GM23338 (cell line): ENCODE data around the gene ARID1B. TPM values are rescaled to one million over a fixed set of nuclear protein-coding genes. Genes with fewer than 3 reads are reported as not detected.
A peak's percentile ranks its signal among the peaks of the same experiment; 100 is the strongest.

Source experiments
- ATAC-seq: fragments of 200-7000 bp; cut with Tn5 transposase; 3 replicates; pipeline ENCODE4 v1.9.1; 2020
- DNase-seq: peaks from one replicate; pipeline ENCODE4 v3.0.0-alpha.2; 2015; ENCODE audit warnings: low spot score
- H2AFZ ChIP-seq: fragments of 200-600 bp; sonication (generic); 2 replicates; pipeline ENCODE4 v1.8.0; 2016; ENCODE audit warnings: antibody characterized with exemption, mild to moderate bottlenecking, moderate library complexity
- H3F3A ChIP-seq: fragments of 200-600 bp; sonication (generic); replicated peaks from 2 replicates; pipeline ENCODE4 v1.8.0; 2017; ENCODE audit warnings: antibody characterized with exemption, mixed run types, low read depth
- H3K27ac ChIP-seq: fragments of 200-600 bp; sonication (generic); 2 replicates; pipeline ENCODE4 v1.6.1; 2016; ENCODE audit warnings: low read depth
- H3K27me3 ChIP-seq: fragments of 200-600 bp; sonication (generic); 2 replicates; pipeline ENCODE4 v1.8.0; 2016; ENCODE audit warnings: mild to moderate bottlenecking, mixed run types, moderate library complexity; ENCODE audit not compliant: insufficient read depth
- H3K36me3 ChIP-seq: fragments of 200-600 bp; sonication (generic); 2 replicates; pipeline ENCODE4 v1.8.0; 2016; ENCODE audit warnings: mild to moderate bottlenecking; ENCODE audit not compliant: insufficient read depth
- H3K4me1 ChIP-seq: fragments of 200-600 bp; sonication (generic); 2 replicates; pipeline ENCODE4 v1.8.0; 2016; ENCODE audit warnings: mild to moderate bottlenecking, moderate library complexity; ENCODE audit not compliant: insufficient read depth
- H3K4me2 ChIP-seq: fragments of 200-600 bp; sonication (generic); 2 replicates; pipeline ENCODE4 v1.7.1; 2017; ENCODE audit warnings: mixed run types
- H3K4me3 ChIP-seq: fragments of 200-600 bp; sonication (generic); 2 replicates; pipeline ENCODE4 v1.6.1; 2016; ENCODE audit warnings: mixed run types
- H3K79me2 ChIP-seq: fragments of 200-600 bp; sonication (generic); replicated peaks from 2 replicates; pipeline ENCODE4 v1.8.0; 2017; ENCODE audit warnings: mild to moderate bottlenecking; ENCODE audit not compliant: insufficient read depth
- H3K9me2 ChIP-seq: fragments of 200-600 bp; sonication (generic); 2 replicates; pipeline ENCODE4 v1.8.0; 2017; ENCODE audit not compliant: insufficient read depth
- H4K20me1 ChIP-seq: fragments of 200-600 bp; sonication (generic); replicated peaks from 2 replicates; pipeline ENCODE4 v1.8.0; 2017; ENCODE audit warnings: mild to moderate bottlenecking; ENCODE audit not compliant: insufficient read depth
- H3K27ac Mint-ChIP-seq: 2 replicates; pipeline ENCODE4 v1.8.0; 2020; ENCODE audit warnings: inconsistent platforms, mild to moderate bottlenecking, moderate library complexity, mixed read lengths
- H3K27me3 Mint-ChIP-seq: 3 replicates; pipeline ENCODE4 v1.8.0; 2022; ENCODE audit warnings: low read depth, mild to moderate bottlenecking, moderate library complexity, mixed read lengths, inconsistent platforms; ENCODE audit not compliant: insufficient read depth, poor library complexity
- H3K36me3 Mint-ChIP-seq: 3 replicates; pipeline ENCODE4 v1.8.0; 2021; ENCODE audit warnings: low read depth, mild to moderate bottlenecking, inconsistent platforms, moderate library complexity, mixed read lengths
- H3K4me1 Mint-ChIP-seq: 3 replicates; pipeline ENCODE4 v1.8.0; 2020; ENCODE audit warnings: mild to moderate bottlenecking, inconsistent platforms, mixed read lengths
- H3K4me3 Mint-ChIP-seq: 3 replicates; pipeline ENCODE4 v1.8.0; 2021; ENCODE audit warnings: moderate library complexity, mild to moderate bottlenecking, inconsistent platforms, mixed read lengths
- H3K9me3 Mint-ChIP-seq: 3 replicates; pipeline ENCODE4 v1.8.0; 2020; ENCODE audit warnings: moderate library complexity, mild to moderate bottlenecking, inconsistent platforms, mixed read lengths
- EZH2phosphoT487 ChIP-seq: fragments of 200-600 bp; sonication (generic); IDR thresholded peaks from one replicate; pipeline ENCODE4 v1.8.1; 2018; ENCODE audit warnings: antibody characterized with exemption; ENCODE audit not compliant: unreplicated experiment
- POLR2AphosphoS5 ChIP-seq: IDR thresholded peaks from 2 replicates; pipeline ENCODE4 v1.6.1; 2016; ENCODE audit warnings: antibody characterized with exemption, low read depth
- STAT1 ChIP-seq: IDR thresholded peaks from one replicate; pipeline ENCODE4 v1.6.1; 2016; ENCODE audit warnings: antibody characterized with exemption; ENCODE audit not compliant: unreplicated experiment
- ZNF114 ChIP-seq: fragments of 250-450 bp; sonication (Bioruptor Pico); IDR thresholded peaks from 2 replicates; pipeline ENCODE4 v1.5.0; 2020; ENCODE audit warnings: mild to moderate bottlenecking, moderate library complexity
- ZNF331 ChIP-seq: fragments of 250-450 bp; sonication (Bioruptor Pico); IDR thresholded peaks from 2 replicates; pipeline ENCODE4 v1.5.0; 2020; ENCODE audit warnings: low read depth, mild to moderate bottlenecking, moderate library complexity
- polyA plus RNA-seq: library from polyadenylated mRNA; unstranded; fragments of >200 nt; fragmentation: Nextera tagmentation; extraction: Ambion mirVana; gene quantifications from 2 replicates; pipeline ENCODE4 v1.2.1, GENCODE V29; 2016
- total RNA-seq: library from RNA; depleted of rRNA; stranded (reverse); fragments of >200 nt; shearing (Covaris generic); gene quantifications from 2 replicates; pipeline ENCODE4 v1.2.3, GENCODE V29; 2014
- TF ChIP-seq, protein P1 (sequence below), 2 experiments: fragments of 200-600 bp in 1 of 2; sonication (generic) in 1 of 2; conservative IDR thresholded peaks; 2 replicates each; pipeline versions ENCODE4 v1.5.1 to v1.6.1; 2016 to 2017; ENCODE audit warnings: antibody characterized with exemption in 2 of 2, low read depth in 2 of 2, mild to moderate bottlenecking in 2 of 2, moderate library complexity in 1 of 2
- TF ChIP-seq, protein P2 (sequence below): fragments of 250-450 bp; sonication (Bioruptor Pico); IDR thresholded peaks from 2 replicates; pipeline ENCODE4 v1.5.0; 2020; ENCODE audit warnings: mild to moderate bottlenecking, moderate library complexity
- TF ChIP-seq, protein P3 (sequence below): IDR thresholded peaks from one replicate; pipeline ENCODE4 v1.6.1; 2018; ENCODE audit warnings: antibody characterized with exemption; ENCODE audit not compliant: unreplicated experiment

Gene ARID1B
- total and polyA plus RNA-seq, 2 experiments from 2014 or later: 59.3 to 72.2 TPM

- Mint-ChIP-seq H3K4me1 (peaks cover 60% of the 10 kb centered on the region), H3K36me3 (no peaks in the 10 kb centered on the region; the same call in 2 of the 3 replicates), H3K27me3 (peaks cover 4% of the 10 kb centered on the region), H3K27ac (no peak overlapping the region; the same call in 1 of the 2 replicates), H3K4me3 (0 out of 3 replicates have a peak overlapping the region, but pooled peaks have one; percentile 26), H3K9me3 (no peaks in the 10 kb centered on the region)
- H3K4me1 ChIP-seq: peaks cover 35% of the 10 kb centered on the region
- H3K4me3 ChIP-seq: no peak overlapping the region
- H2AFZ ChIP-seq: no peak overlapping the region
- no peaks in the 10 kb centered on the region for H3K9me2 ChIP-seq
- no peak for DNase-seq
- no peaks in the 10 kb centered on the region for H3F3A ChIP-seq
- H3K27me3 ChIP-seq: no peaks in the 10 kb centered on the region
- H3K79me2 ChIP-seq: peaks cover 93% of the 10 kb centered on the region
- TF ChIP-seq, protein P1, sequence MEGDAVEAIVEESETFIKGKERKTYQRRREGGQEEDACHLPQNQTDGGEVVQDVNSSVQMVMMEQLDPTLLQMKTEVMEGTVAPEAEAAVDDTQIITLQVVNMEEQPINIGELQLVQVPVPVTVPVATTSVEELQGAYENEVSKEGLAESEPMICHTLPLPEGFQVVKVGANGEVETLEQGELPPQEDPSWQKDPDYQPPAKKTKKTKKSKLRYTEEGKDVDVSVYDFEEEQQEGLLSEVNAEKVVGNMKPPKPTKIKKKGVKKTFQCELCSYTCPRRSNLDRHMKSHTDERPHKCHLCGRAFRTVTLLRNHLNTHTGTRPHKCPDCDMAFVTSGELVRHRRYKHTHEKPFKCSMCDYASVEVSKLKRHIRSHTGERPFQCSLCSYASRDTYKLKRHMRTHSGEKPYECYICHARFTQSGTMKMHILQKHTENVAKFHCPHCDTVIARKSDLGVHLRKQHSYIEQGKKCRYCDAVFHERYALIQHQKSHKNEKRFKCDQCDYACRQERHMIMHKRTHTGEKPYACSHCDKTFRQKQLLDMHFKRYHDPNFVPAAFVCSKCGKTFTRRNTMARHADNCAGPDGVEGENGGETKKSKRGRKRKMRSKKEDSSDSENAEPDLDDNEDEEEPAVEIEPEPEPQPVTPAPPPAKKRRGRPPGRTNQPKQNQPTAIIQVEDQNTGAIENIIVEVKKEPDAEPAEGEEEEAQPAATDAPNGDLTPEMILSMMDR (conservative IDR thresholded peaks at IDR 0.05; ENCODE audit: low read depth in 2 of 2): 0 out of 4 replicates have a peak, but pooled peaks of 1 of the 2 experiments have one; percentile 17
- TF ChIP-seq POLR2AphosphoS5 (no peak), ZNF331 (no peak), ZNF114 (CRISPR knock-in tag) (no peak), EZH2phosphoT487 (no peak)
- H3K36me3 ChIP-seq: no peaks in the 10 kb centered on the region
- ATAC-seq: peak; percentile 25
- H3K4me2 ChIP-seq: peak overlapping the region; percentile 8
- no peaks in the 10 kb centered on the region for H4K20me1 ChIP-seq
- H3K27ac ChIP-seq: peak overlapping the region; percentile 43; the same call in 1 of the 2 replicates
Observed at GRCh38 chr6:157001716-157002115, 224.5 kb downstream of the ARID1B start.

DNA sequence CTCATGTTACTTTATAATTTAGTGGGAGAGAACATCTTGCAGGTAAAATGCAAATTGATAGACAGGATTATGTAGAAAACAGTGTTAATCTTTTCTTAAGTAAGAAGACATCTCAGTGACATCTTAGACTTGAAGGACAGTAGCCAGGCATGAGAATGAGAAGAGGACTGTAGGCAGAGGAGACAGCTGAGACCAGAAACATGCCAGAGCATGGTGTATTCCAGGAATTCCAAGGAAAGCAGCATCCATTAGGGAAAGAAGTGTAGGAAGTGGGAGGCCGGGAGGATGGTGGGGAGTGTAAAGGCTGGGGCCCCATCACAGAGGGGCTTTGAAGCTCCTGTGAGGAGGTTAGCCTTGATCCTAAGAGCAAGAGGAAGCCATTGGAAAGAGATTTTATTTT is 225.6 kb downstream of the ARID1B start:
- DNase-seq: no peak
- H3K4me1 ChIP-seq: peaks cover 45% of the 10 kb centered on the region
- H3K27ac ChIP-seq: peak overlapping the region; percentile 82
- H2AFZ ChIP-seq: no peak overlapping the region
- TF ChIP-seq, protein P2, sequence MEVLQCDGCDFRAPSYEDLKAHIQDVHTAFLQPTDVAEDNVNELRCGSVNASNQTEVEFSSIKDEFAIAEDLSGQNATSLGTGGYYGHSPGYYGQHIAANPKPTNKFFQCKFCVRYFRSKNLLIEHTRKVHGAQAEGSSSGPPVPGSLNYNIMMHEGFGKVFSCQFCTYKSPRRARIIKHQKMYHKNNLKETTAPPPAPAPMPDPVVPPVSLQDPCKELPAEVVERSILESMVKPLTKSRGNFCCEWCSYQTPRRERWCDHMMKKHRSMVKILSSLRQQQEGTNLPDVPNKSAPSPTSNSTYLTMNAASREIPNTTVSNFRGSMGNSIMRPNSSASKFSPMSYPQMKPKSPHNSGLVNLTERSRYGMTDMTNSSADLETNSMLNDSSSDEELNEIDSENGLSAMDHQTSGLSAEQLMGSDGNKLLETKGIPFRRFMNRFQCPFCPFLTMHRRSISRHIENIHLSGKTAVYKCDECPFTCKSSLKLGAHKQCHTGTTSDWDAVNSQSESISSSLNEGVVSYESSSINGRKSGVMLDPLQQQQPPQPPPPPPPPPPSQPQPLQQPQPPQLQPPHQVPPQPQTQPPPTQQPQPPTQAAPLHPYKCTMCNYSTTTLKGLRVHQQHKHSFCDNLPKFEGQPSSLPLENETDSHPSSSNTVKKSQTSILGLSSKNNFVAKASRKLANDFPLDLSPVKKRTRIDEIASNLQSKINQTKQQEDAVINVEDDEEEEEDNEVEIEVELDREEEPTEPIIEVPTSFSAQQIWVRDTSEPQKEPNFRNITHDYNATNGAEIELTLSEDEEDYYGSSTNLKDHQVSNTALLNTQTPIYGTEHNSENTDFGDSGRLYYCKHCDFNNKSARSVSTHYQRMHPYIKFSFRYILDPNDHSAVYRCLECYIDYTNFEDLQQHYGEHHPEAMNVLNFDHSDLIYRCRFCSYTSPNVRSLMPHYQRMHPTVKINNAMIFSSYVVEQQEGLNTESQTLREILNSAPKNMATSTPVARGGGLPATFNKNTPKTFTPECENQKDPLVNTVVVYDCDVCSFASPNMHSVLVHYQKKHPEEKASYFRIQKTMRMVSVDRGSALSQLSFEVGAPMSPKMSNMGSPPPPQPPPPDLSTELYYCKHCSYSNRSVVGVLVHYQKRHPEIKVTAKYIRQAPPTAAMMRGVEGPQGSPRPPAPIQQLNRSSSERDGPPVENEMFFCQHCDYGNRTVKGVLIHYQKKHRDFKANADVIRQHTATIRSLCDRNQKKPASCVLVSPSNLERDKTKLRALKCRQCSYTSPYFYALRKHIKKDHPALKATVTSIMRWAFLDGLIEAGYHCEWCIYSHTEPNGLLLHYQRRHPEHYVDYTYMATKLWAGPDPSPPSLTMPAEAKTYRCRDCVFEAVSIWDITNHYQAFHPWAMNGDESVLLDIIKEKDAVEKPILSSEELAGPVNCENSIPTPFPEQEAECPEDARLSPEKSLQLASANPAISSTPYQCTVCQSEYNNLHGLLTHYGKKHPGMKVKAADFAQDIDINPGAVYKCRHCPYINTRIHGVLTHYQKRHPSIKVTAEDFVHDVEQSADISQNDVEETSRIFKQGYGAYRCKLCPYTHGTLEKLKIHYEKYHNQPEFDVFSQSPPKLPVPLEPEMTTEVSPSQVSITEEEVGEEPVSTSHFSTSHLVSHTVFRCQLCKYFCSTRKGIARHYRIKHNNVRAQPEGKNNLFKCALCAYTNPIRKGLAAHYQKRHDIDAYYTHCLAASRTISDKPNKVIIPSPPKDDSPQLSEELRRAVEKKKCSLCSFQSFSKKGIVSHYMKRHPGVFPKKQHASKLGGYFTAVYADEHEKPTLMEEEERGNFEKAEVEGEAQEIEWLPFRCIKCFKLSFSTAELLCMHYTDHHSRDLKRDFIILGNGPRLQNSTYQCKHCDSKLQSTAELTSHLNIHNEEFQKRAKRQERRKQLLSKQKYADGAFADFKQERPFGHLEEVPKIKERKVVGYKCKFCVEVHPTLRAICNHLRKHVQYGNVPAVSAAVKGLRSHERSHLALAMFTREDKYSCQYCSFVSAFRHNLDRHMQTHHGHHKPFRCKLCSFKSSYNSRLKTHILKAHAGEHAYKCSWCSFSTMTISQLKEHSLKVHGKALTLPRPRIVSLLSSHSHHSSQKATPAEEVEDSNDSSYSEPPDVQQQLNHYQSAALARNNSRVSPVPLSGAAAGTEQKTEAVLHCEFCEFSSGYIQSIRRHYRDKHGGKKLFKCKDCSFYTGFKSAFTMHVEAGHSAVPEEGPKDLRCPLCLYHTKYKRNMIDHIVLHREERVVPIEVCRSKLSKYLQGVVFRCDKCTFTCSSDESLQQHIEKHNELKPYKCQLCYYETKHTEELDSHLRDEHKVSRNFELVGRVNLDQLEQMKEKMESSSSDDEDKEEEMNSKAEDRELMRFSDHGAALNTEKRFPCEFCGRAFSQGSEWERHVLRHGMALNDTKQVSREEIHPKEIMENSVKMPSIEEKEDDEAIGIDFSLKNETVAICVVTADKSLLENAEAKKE (CRISPR knock-in tag): peak; percentile 78
- TF ChIP-seq STAT1 (no peak), ZNF114 (CRISPR knock-in tag) (no peak)
- TF ChIP-seq, protein P3, sequence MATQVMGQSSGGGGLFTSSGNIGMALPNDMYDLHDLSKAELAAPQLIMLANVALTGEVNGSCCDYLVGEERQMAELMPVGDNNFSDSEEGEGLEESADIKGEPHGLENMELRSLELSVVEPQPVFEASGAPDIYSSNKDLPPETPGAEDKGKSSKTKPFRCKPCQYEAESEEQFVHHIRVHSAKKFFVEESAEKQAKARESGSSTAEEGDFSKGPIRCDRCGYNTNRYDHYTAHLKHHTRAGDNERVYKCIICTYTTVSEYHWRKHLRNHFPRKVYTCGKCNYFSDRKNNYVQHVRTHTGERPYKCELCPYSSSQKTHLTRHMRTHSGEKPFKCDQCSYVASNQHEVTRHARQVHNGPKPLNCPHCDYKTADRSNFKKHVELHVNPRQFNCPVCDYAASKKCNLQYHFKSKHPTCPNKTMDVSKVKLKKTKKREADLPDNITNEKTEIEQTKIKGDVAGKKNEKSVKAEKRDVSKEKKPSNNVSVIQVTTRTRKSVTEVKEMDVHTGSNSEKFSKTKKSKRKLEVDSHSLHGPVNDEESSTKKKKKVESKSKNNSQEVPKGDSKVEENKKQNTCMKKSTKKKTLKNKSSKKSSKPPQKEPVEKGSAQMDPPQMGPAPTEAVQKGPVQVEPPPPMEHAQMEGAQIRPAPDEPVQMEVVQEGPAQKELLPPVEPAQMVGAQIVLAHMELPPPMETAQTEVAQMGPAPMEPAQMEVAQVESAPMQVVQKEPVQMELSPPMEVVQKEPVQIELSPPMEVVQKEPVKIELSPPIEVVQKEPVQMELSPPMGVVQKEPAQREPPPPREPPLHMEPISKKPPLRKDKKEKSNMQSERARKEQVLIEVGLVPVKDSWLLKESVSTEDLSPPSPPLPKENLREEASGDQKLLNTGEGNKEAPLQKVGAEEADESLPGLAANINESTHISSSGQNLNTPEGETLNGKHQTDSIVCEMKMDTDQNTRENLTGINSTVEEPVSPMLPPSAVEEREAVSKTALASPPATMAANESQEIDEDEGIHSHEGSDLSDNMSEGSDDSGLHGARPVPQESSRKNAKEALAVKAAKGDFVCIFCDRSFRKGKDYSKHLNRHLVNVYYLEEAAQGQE: no peak
- H3K36me3 Mint-ChIP-seq: no peaks in the 10 kb centered on the region; the same call in 2 of the 3 replicates
- peaks cover 5% of the 10 kb centered on the region for H3K27me3 Mint-ChIP-seq
- no peaks in the 10 kb centered on the region for H4K20me1 ChIP-seq
- H3K4me1 Mint-ChIP-seq: peaks cover 62% of the 10 kb centered on the region
- no peaks in the 10 kb centered on the region for H3F3A ChIP-seq
- H3K36me3 ChIP-seq: no peaks in the 10 kb centered on the region
- peak overlapping the region; percentile 8; the same call in 1 of the 2 replicates for H3K4me2 ChIP-seq
- no peaks in the 10 kb centered on the region for H3K9me3 Mint-ChIP-seq
- H3K9me2 ChIP-seq: no peaks in the 10 kb centered on the region
- H3K4me3 ChIP-seq: 0 out of 2 replicates have a peak overlapping the region, but pooled peaks have one; percentile 11
- H3K4me3 Mint-ChIP-seq: no peak overlapping the region
- ATAC-seq: no peak
- peak overlapping the region; percentile 38 for H3K27ac Mint-ChIP-seq
- H3K27me3 ChIP-seq: no peaks in the 10 kb centered on the region
- H3K79me2 ChIP-seq: peaks cover 93% of the 10 kb centered on the region
